CD1c-positive myeloid dendritic cell (primary cell): ENCODE measurements around the gene C19orf47.

Experiments used
- DNase-seq: peaks from one replicate; pipeline ENCODE4 v3.0.0-alpha.2; 2016; ENCODE audit errors: extremely low spot score

The C19orf47 gene

DNA sequence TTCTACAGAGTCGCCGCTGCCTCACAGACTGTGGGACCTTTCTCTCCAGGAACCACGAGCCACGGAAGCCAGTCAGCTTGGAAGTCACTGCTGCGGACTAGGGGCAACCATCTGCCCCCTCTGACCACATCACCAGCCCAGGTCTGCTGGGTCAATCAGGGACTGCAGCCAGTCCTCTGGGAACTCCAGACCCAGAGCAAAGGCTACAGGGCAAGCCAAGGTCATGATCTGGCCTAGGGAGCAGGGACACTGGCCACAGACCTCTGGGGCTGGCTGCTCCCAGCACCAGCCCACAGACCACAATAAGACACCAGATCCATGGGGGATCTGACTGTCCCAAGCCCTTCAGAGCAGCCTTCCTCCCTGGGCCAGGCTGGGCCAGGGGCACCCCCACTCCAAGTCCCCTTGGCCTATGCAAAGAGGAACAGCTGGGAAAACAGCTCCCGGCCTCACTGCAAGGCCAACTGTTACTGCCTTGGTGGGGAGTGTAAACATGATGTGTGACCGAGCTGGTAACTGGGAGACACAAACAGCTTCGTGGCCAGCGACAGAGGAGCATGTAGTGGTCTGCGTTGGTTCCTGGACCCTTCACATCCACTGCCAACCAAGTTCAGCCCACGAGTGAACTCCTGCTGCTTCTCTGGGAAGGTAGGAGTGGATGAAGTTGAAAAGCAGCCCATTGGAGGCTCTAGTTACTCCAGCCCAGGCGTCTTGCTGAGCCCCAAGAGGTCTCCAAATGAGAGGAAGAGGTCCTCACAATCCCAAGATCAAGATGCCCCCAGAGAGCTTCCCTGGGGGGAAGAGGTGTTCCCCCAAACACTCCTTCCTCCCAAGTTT, 64.6 kb downstream of the C19orf47 start:
- DNase-seq = no peak

DNA sequence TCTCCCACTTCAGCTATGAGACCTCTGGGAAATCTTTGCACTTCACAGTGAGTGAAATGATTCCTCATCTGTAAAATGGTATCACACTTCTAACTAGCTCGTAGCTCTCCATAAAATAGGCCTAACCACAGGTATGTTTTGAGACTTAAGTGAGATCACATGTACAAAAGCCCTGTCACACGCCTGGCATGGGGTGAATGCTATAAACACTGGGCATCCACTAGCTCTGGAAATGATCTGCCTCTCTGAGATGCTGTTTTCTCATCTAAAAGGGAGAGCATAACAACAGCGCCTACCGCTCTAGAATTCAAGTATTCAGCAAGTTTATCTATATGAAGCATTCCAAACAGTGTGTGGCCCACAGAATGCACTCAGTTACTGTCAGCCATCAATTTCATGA, 65.3 kb downstream of the C19orf47 start:
- no peak for DNase-seq

DNA sequence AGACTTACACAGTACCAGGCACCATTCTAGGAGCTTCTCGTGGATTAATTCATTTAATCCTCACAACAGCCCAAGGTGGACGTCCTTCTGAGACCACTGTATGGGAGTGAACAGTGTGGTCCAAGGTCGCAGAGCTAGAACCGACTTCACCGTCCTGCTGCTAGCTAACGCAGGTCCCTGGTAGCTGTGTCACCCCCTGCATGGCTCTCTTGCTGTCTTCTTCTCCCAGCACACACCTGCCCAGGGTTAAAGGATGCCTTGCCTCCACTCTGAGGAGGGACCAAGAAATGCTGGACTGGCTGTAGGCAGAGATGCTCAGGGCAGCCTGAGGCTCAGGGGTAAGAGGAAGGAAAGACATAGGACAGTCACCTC, 66.0 kb downstream of the C19orf47 start:
- no peak for DNase-seq

DNA sequence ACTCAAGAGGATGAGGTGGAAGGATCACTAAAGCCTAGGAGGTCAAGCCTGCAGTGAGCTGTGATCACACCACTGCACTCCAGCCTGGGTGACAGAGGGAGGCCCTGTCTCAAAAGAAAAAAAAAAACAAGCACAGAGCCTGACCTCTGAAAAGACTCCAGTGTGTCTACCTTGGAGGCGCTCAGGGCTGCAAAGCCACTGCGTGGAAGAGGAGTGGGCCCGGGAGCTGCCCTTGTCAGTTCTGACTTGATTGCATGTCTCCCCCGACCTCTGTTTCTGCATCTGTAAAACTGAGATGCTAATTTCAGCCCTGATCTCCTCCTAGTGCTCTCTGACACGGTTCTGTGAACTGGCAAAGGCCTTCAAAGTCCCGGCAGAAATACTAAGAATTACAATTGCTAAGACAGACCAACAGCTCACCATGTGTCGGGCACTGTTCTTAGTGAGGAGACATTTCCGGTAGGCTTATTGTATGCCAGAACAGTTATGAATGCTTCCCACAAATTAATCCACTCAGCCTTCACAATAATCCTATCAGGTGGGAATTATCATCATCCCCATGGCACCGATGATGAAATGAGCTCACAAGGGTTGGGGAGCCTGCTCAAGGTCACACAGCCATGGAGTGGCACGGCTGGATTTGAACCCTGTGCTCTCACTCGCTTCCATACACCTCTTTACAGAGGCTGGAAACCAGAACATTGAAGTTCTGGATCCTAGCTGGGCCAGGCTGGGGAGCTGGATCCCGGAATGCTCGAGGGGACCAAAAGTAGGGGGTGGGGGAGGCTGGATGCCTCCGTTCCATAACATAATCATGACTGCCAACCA, 66.6 kb downstream of the C19orf47 start:
- DNase-seq = no peak

DNA sequence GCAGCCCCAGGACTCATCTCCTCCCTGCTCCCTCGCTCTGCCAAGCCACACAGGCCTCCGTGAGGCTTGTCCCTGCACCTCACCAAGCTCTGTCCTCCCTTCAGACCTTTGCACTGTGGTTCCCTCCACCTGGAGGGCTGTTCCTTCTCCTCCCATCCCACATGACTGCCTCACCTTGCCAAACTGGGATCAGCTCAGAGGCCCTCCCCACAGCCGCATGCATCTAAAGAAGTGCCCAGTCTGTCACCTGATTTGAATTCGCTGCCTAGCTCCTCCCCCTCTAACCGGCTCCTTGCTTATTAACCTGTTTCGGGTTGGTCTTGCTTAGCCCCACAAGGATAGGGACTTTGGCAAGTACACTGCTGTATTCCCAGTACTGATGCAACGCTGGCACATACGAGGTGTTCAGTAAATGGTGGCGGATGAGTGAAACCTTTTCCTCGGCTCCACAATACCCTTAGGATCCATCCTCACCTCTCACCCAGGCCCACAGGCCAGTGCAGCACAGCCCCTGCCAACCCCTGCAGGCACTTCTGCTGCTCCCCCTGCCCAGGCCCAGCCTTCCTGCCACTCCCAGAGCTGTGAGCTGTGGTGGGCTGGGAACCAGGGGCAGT, 67.5 kb downstream of the C19orf47 start:
- DNase-seq = no peak

DNA sequence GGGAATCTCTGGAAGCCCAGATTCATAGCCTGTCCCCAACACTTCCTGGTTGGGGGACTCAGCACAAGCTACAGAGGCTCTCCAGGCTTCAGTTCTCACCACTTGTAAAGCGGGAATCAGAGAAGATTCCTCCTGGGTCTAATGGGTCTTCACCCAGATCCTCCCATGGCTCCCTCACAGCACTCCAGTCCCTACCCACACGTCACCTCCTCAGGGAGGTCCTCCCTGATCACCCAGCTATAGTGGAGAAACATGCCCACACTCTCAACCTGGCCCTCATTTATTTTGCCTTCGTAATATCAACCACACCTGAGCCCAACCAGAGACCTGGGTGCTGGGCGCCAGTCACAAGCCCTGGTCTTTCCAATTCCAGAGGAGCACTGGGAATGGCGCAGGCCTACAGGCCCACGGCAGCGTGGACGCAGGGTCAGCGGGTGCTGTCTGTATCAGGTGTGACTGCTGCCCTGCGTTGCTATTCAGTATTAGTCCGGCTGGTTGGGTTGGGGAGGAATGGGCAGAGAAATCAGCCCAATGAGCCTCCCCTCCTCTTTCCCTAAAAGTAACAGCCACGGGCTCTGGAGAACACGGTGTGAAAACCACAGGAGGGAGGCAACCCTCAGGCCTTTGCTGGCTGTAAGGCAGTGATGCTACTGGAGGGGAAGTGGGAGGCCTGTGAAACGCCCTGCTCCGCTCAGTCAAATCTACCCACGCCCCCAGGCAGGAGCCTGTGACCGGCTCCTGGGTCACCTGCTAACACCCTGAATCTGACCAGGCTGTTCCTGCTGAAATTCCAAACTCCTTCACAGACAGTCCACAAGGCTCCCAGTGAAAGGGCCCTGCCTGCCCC, 68.2 kb downstream of the C19orf47 start:
- peak; percentile 43 for DNase-seq

DNA sequence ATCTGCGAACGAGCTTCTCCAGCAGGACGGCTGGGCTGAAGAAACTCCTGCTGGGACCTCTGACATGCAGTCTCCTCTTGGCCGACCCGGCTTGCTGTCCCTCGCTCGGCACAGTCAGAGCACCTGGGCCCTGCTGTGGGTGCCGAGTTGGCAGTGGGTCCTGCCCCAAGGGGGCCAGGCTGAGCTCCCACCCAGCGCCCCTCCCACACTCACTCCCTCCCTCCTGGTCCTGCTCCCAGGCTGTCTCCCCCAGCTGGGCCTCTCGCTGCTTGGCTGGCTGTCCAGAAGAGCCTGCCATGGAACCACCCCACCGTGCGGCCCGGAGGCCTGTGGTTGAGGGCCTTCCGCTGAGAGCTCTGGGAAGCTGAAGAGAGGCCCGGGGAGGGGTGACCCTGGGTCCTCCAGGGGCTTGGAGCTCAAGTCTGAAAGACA, 69.1 kb downstream of the C19orf47 start:
- DNase-seq = no peak

DNA sequence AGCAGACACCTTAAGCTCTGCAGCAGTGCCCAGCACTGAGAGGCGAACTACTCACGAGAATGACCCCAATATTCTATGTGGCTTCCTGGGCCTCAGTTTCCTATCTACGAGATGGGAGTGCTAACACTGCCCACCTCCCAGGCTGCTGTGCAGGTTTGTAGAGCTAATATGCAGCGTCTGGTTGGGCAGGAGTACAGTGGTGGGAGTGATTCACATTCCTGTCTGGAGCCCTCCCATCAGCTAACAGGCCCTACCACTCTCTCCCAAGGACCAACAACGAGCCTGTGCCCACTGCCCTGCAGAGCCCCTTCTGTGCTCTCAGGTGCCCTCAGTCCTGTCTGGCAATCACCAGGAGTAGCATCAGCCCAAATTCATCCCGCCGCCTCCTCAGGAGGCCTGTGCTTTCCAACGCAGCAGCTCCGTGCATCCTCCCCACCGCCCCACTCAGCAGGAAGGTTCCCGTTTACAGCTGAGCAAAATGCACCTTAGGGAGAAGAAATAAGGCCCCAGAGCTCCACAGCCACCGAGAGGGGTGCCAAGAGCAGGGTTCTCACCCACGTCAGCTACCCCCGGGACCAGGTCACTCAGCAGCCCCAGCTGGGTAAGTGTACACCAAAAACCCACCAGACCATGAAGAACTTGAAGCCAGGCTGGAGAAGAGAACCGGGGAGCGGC, 69.7 kb downstream of the C19orf47 start:
- no peak for DNase-seq

DNA sequence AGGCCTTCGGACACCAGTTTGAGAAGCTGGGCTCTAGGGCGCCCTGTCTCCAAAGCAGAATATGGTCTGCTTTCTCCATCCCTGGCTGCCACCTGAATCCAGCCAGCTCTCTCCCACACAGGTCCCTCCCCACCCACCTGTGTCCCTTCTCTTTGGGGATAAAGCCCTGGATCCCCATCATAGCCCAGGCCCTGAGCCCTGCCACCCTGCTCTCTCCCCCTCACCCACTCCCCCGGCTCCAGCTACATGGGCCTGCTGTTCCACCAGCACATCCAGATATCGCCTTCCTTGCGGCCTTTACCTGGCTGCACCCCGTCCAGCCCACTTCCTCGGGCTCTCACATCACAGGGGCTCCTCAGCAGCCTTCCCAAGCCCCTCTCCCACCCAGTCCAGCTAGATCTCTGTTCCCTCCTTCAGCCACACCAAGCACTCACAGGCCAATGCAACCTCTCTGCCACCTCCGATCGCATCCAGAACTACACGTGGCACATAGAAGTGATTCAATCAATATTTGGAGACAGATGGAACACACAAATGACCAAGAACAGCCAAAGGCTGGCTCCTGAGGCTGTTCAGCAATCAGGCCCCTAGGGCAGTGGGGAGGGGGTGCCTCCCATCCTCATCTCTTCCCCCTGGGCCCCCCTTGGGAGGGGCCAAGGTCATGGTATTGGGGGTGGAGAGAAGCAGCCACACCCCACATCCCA, 70.7 kb downstream of the C19orf47 start:
- DNase-seq = no peak

DNA sequence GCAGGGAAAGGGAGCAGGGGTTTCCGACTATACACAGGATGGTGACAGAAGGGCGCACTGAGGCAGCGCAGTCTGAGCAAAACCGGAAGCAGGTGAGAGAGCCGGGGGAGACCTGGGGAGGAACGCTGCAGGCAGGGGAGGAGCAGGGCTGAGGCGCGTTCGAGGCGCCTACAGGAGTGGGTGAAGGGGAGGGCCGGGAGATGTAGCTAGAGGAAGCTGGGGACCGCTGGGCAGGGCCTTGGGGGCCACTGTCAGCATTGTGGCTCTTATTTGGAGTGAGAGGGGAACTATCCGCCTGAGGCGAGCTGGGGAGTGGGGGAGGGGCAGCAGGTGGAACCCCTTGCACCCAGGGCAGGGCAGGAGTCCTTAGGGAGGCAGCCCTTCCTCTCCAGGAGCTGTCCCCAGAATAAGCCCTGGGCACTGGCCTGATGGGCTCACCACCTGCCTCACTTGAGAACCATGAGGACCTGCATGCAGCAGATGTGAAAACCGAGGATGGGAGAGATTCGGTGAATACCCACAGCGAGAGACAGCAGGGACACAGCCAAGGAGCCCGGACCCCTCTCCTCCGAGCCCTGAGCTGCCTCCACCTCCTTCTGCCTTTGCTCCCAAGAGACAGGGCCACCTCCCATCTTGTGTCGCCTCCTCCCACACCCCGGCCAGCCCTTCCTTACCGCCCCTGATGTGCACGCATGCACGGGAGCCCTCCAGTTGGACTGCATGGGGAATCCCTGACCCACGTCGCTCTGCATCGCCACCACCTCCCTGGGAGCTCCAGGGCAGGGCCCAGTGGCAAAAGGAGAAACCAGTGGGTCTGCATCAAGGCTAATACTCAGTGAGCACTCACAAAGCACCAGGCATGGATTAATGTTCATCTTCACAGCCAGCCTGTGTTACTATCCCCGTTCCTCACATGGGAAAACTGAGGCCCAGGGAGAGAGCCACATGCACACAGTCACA, 73.3 kb downstream of the C19orf47 start:
- peak; percentile 23 for DNase-seq

DNA sequence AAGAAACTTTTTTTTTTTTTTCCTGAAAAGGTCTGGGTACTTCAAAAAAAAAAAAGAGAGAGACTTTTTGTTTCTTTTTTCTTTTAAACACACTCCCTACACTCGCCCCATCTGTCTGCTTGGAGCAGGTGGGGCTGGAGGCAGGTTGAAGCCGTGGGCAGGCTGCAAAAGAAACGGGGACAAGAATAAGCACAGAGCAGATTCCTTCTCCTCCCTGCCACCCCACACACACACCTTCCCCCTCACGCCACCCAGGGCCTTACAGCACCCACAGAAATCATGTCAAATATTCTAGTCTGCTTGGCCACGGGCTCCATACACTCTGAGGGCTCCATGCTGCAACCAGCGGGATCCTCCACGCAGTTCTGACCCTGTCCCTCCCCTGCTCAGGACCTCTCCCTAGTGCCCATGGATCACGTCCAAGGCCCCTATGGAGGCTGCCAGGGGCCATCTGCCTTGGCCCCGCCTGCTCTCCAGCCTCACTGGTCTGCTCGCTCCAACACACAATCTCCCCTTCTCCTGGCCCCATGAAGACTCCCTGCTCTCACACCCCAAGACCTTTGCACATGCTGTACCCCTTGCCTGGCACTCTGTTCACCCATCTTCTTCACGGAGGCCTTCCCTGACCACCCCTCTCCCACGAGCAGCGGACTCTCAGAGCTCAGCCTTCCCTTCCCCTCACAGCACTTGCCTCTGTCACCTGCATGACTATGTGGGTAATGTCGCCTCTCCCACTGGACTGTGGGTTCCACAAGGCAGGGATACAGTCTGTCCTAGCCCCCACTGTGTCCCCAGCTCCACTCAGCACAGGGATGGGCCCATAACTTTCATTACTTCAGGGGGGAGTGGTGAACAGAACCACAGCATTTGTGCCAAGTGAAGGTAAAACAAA, 74.5 kb downstream of the C19orf47 start:
- DNase-seq = no peak

DNA sequence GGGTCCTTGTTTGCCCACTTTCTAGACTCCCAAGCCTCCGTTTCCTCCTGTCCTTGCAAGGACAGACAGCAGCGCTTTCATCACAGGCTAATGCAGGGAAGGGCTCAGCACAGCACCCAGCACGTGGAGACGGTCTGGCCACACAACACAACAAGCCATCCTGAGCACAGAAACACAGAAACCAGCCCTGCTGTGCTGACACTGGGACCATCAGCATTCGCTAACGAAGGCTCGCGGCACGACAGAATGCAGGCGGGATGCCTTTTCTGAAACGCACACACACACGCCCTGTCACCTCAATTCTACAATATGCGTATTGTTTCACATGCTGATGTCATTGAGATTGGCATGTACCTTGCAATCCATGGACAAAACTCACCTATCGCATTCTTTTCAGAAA, 75.9 kb downstream of the C19orf47 start:
- DNase-seq = no peak

DNA sequence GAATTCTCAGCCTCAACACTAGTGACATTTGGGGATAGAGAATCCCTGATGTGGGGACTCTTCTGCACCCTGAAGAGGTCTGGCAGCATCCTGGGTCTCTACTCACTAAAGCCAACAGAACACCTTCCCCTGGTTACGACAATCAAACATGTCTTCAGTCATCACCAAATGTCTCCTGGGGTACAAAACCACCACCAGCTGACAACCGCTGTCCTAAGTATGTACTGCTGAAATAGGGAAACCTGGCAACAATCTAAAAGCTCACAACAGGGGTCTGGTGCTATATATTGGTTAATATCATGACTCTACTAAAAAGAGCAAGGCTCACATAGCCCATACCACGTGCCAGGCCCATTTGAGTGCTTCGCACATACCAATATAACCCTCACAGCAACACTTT, 76.5 kb downstream of the C19orf47 start:
- DNase-seq = no peak

DNA sequence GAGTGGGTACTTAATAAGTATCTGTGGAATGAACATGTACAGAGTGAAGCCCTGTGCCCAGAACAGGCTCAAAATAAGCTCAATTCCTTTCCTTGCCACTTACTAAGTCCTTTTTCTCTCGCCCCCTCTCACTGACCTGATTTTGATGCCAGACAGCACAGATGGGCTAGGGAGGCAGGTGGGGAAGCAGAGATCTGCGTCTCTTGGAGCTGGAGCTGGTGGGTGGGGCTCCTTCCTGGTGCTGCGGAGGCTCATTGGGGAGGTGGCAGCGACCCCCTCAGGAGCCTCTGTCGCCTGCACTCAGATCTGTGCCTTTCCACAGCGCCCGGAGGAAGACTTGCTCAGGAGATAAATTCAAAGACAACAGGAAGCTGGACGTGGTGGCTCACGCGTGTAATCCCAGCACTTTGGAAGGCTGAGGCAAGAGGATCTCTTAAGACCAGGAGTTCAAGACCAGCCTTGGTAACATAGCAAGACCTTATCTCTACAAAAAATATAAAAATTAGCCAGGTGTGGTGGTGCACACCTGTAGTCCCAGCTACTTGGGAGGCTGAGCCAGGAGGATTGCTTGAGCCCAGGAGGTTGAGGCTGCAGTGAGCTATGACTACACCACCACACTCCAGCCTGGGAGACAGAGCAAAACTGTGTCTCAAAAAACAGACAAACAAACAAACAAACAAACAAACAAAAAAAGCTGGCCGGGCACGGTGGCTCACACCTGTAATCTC, 77.7 kb downstream of the C19orf47 start:
- no peak for DNase-seq
